Nephron progenitor cell (in vitro differentiated cells): ENCODE results near the gene IPO9.

ENCODE experiments used
- DNase-seq: peaks from one replicate; pipeline ENCODE4 v3.0.0; 2021
- H3K27ac Mint-ChIP-seq: 2 replicates; pipeline ENCODE4 v1.8.0; 2021; ENCODE audit warnings: mild to moderate bottlenecking, moderate library complexity, mixed read lengths
- H3K27me3 Mint-ChIP-seq: 2 replicates; pipeline ENCODE4 v1.8.0; 2021; ENCODE audit warnings: mild to moderate bottlenecking, low read depth, mixed read lengths; ENCODE audit not compliant: poor library complexity
- H3K36me3 Mint-ChIP-seq: 2 replicates; pipeline ENCODE4 v1.8.0; 2021; ENCODE audit warnings: low read depth, mixed read lengths
- H3K4me1 Mint-ChIP-seq: 2 replicates; pipeline ENCODE4 v1.8.0; 2021; ENCODE audit warnings: mixed read lengths
- H3K4me3 Mint-ChIP-seq: 2 replicates; pipeline ENCODE4 v1.8.0; 2021; ENCODE audit warnings: mild to moderate bottlenecking, moderate library complexity, mixed read lengths
- H3K9me3 Mint-ChIP-seq: 2 replicates; pipeline ENCODE4 v1.8.0; 2021; ENCODE audit warnings: mild to moderate bottlenecking, moderate library complexity, mixed read lengths
- CTCF ChIP-seq: fragments of 200-600 bp; sonication (generic); IDR thresholded peaks from 2 replicates; pipeline ENCODE4 v1.5.0; 2021; ENCODE audit warnings: antibody characterized with exemption

The IPO9 gene

DNA sequence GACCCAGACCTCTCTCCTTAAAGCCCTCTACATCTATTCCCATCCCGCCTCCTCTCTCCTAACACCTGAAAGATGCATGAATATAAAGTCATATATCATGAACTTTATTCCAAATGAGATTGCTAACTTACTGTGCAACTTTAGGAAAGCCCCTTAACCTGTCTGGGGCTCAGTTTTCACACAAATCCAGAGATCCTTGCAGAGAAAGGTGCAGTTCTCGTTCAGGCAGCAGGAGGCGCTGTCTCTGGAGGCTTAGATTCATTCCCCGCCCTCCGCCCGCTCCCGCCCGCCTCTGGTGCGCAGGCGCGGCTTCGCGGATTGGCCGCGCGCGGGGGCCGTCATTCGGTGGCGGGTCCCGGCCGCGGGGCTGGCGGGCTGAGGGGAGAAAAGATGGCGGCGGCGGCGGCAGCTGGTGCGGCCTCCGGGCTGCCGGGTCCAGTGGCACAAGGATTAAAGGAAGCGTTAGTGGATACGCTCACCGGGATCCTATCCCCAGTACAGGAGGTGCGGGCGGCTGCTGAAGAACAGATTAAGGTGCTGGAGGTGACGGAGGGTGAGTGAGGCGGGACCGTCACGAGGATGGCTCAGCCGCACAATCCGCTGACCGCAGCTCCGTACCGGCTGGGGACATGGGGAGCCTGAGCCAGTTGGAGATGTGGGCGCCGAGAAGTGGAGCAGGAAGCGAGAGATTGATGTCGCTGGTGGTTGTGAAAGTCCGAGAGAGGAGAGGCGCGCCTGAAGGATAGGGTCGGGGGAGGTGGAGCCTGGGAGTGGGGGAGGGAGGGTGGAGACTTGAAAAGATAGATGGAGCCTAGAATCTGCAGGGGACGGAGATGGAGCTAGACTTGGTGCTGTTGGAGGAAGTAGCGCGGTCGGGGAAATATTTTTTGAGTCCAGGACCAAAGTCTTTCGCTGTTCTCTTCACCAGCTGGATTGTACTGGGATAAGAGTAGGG, at the start of gene IPO9:
IPO9 (plus strand) TSS at position 338 of the 955 bp plus-strand sequence; CDS start at position 391, 53 bp downstream.
- peak; percentile 99 for DNase-seq
- Mint-ChIP-seq H3K27ac (peak within 1 kb of the TSS; percentile 98), H3K9me3 (no peaks in the 10 kb centered on the region), H3K4me3 (peak within 1 kb of the TSS; percentile 97), H3K4me1 (peaks cover 80% of the 10 kb centered on the region), H3K36me3 (peaks cover 2% of the 10 kb centered on the region), H3K27me3 (peaks cover 7% of the 10 kb centered on the region)
- TF ChIP-seq CTCF, result peak; percentile 93

- no peak overlapping the region for H3K4me3 Mint-ChIP-seq
- no peak for TF ChIP-seq CTCF
- peaks cover 65% of the 10 kb centered on the region for H3K36me3 Mint-ChIP-seq
- H3K4me1 Mint-ChIP-seq, result peaks cover 19% of the 10 kb centered on the region
- no peaks in the 10 kb centered on the region for H3K9me3 Mint-ChIP-seq
- DNase-seq, result no peak
- no peak overlapping the region for H3K27ac Mint-ChIP-seq
- H3K27me3 Mint-ChIP-seq, result no peaks in the 10 kb centered on the region
These were observed 49.5 kb upstream of the IPO9 start for GRCh38 chr1:201779351-201779880.

- Mint-ChIP-seq H3K27me3 (no peaks in the 10 kb centered on the region), H3K4me1 (peaks cover 19% of the 10 kb centered on the region), H3K4me3 (no peak overlapping the region), H3K9me3 (no peaks in the 10 kb centered on the region), H3K27ac (no peak overlapping the region), H3K36me3 (peaks cover 61% of the 10 kb centered on the region)
- TF ChIP-seq CTCF, result no peak
- no peak for DNase-seq
These were observed 48.0 kb upstream of the IPO9 start for GRCh38 chr1:201780952-201781351.

GRCh38 chr1:201781437-201781836, 47.5 kb upstream of the IPO9 start:
- no peak for DNase-seq

DNA sequence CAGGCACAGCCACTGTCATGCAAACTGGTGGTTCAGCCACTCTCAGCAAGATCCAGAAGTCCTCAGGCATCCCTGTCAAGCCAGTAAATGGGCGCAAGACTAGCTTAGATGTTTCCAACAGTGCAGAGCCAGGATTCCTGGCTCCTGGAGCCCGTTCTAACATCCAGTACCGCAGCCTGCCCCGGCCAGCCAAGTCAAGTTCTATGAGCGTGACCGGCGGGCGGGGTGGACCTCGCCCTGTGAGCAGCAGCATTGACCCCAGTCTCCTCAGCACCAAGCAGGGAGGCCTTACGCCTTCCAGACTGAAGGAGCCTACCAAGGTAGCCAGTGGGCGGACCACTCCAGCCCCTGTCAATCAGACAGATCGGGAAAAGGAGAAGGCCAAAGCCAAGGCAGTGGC, 46.6 kb upstream of the IPO9 start:
- TF ChIP-seq CTCF, result no peak
- H3K4me1 Mint-ChIP-seq, result peaks cover 19% of the 10 kb centered on the region

More at GRCh38 chr1:201781437-201781836, 47.5 kb upstream of the IPO9 start:
- Mint-ChIP-seq H3K36me3 (peaks cover 65% of the 10 kb centered on the region), H3K27me3 (no peaks in the 10 kb centered on the region), H3K9me3 (no peaks in the 10 kb centered on the region), H3K27ac (no peak overlapping the region), H3K4me1 (peaks cover 19% of the 10 kb centered on the region), H3K4me3 (no peak overlapping the region)
- TF ChIP-seq CTCF, result no peak

More for the DNA sequence above, 46.6 kb upstream of the IPO9 start:
- H3K9me3 Mint-ChIP-seq, result no peaks in the 10 kb centered on the region
- H3K36me3 Mint-ChIP-seq, result peaks cover 67% of the 10 kb centered on the region
- H3K27me3 Mint-ChIP-seq, result no peaks in the 10 kb centered on the region
- H3K27ac Mint-ChIP-seq, result no peak overlapping the region
- no peak overlapping the region for H3K4me3 Mint-ChIP-seq
- DNase-seq, result no peak
